ENCODE measurements around the gene LRP1. TPM values are rescaled to one million over a fixed set of nuclear protein-coding genes. Genes with fewer than 3 reads are reported as not detected.

LRP1 gene
- total and polyA plus RNA-seq, 2 of the 13 experiments (the other 11 are each of a cell fraction or from before 2014, with no cell fraction given): 14.7 to 30.8 TPM

DNA sequence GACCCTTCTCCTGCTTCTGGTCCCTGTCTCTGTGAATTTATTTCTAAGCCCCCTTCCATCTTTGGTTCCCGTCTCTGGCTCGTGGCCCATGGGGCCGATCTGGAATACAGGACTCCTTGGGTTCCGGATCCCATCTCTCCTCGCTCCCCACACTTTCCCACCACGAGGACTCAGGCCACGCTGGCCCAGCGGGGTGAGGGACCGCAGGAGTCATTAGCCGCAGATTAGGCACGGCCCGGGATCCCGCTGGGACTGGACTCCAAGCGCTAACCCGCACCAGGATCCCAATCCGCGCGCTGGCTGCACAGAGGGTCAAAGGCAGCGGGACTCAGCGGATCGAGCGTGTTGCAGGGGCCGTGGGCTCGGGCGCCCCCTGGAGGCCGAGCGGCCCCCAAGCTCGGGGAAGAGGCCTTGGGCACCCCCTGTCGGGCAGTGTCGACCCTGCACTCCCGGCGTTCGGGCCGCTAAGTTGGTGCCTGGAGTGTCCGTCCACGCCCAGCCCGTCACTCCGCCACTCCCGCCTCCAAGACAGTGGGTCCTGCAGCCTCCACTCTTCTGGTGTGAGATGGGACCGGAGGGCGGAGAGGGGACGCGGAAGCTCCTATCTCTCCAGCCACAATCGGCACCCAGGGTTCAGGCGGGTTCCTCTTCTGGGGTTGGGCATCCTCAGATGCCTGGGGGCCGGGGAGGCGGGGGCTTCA is 110.7 kb downstream of the LRP1 start (continued):
- TF ChIP-seq KLF9 (CRISPR knock-in tag; IDR thresholded peaks at IDR 0.05; ENCODE audit: low read depth): no peak
- no peak for TF ChIP-seq TGIF2 (CRISPR knock-in tag; IDR thresholded peaks at IDR 0.05)
- TF ChIP-seq NFIB (CRISPR knock-in tag; IDR thresholded peaks at IDR 0.05; ENCODE audit: borderline replicate concordance): no peak
- TF ChIP-seq RFXANK (CRISPR knock-in tag; IDR thresholded peaks at IDR 0.05): no peak
- TF ChIP-seq, protein P1, sequence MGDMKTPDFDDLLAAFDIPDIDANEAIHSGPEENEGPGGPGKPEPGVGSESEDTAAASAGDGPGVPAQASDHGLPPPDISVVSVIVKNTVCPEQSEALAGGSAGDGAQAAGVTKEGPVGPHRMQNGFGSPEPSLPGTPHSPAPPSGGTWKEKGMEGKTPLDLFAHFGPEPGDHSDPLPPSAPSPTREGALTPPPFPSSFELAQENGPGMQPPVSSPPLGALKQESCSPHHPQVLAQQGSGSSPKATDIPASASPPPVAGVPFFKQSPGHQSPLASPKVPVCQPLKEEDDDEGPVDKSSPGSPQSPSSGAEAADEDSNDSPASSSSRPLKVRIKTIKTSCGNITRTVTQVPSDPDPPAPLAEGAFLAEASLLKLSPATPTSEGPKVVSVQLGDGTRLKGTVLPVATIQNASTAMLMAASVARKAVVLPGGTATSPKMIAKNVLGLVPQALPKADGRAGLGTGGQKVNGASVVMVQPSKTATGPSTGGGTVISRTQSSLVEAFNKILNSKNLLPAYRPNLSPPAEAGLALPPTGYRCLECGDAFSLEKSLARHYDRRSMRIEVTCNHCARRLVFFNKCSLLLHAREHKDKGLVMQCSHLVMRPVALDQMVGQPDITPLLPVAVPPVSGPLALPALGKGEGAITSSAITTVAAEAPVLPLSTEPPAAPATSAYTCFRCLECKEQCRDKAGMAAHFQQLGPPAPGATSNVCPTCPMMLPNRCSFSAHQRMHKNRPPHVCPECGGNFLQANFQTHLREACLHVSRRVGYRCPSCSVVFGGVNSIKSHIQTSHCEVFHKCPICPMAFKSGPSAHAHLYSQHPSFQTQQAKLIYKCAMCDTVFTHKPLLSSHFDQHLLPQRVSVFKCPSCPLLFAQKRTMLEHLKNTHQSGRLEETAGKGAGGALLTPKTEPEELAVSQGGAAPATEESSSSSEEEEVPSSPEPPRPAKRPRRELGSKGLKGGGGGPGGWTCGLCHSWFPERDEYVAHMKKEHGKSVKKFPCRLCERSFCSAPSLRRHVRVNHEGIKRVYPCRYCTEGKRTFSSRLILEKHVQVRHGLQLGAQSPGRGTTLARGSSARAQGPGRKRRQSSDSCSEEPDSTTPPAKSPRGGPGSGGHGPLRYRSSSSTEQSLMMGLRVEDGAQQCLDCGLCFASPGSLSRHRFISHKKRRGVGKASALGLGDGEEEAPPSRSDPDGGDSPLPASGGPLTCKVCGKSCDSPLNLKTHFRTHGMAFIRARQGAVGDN (CRISPR knock-in tag; IDR thresholded peaks at IDR 0.05): peak; percentile 89
- peak; percentile 65; the same call in 1 of the 2 replicates for TF ChIP-seq ZFX (CRISPR knock-in tag; IDR thresholded peaks at IDR 0.05; ENCODE audit: low read depth)
- peak; percentile 26; the same call in 1 of the 2 replicates for TF ChIP-seq FOSL2 (CRISPR knock-in tag; IDR thresholded peaks at IDR 0.05)
- TF ChIP-seq RBM39 (IDR thresholded peaks at IDR 0.05; ENCODE audit: low read depth, low read length, poor library complexity, severe bottlenecking): peak; percentile 30
- TF ChIP-seq ZBTB7B (CRISPR knock-in tag; IDR thresholded peaks at IDR 0.05): peak; percentile 44; the same call in 1 of the 2 replicates
- TF ChIP-seq KAT2B (IDR thresholded peaks at IDR 0.05; ENCODE audit: borderline replicate concordance, low read depth, low read length): no peak
- TF ChIP-seq, protein P2, sequence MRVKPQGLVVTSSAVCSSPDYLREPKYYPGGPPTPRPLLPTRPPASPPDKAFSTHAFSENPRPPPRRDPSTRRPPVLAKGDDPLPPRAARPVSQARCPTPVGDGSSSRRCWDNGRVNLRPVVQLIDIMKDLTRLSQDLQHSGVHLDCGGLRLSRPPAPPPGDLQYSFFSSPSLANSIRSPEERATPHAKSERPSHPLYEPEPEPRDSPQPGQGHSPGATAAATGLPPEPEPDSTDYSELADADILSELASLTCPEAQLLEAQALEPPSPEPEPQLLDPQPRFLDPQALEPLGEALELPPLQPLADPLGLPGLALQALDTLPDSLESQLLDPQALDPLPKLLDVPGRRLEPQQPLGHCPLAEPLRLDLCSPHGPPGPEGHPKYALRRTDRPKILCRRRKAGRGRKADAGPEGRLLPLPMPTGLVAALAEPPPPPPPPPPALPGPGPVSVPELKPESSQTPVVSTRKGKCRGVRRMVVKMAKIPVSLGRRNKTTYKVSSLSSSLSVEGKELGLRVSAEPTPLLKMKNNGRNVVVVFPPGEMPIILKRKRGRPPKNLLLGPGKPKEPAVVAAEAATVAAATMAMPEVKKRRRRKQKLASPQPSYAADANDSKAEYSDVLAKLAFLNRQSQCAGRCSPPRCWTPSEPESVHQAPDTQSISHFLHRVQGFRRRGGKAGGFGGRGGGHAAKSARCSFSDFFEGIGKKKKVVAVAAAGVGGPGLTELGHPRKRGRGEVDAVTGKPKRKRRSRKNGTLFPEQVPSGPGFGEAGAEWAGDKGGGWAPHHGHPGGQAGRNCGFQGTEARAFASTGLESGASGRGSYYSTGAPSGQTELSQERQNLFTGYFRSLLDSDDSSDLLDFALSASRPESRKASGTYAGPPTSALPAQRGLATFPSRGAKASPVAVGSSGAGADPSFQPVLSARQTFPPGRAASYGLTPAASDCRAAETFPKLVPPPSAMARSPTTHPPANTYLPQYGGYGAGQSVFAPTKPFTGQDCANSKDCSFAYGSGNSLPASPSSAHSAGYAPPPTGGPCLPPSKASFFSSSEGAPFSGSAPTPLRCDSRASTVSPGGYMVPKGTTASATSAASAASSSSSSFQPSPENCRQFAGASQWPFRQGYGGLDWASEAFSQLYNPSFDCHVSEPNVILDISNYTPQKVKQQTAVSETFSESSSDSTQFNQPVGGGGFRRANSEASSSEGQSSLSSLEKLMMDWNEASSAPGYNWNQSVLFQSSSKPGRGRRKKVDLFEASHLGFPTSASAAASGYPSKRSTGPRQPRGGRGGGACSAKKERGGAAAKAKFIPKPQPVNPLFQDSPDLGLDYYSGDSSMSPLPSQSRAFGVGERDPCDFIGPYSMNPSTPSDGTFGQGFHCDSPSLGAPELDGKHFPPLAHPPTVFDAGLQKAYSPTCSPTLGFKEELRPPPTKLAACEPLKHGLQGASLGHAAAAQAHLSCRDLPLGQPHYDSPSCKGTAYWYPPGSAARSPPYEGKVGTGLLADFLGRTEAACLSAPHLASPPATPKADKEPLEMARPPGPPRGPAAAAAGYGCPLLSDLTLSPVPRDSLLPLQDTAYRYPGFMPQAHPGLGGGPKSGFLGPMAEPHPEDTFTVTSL (CRISPR knock-in tag; IDR thresholded peaks at IDR 0.05; ENCODE audit: borderline replicate concordance): no peak
- 0 out of 2 replicates have a peak, but pooled peaks have one; percentile 36 for TF ChIP-seq MED13 (CRISPR knock-in tag; IDR thresholded peaks at IDR 0.05)
- TF ChIP-seq EP300 (IDR thresholded peaks at IDR 0.05; ENCODE audit: low read depth in 2 of 2, low read length in 2 of 2): no peak
- no peak for TF ChIP-seq EP300 (CRISPR knock-in tag; IDR thresholded peaks at IDR 0.05; ENCODE audit: borderline replicate concordance)
- TF ChIP-seq HNRNPLL (IDR thresholded peaks at IDR 0.05; ENCODE audit: low read depth, low read length, poor library complexity, severe bottlenecking): peak; percentile 64
- peak; percentile 90; the same call in 1 of the 2 replicates for TF ChIP-seq ZNF567 (CRISPR knock-in tag; IDR thresholded peaks at IDR 0.05; ENCODE audit: borderline replicate concordance)
- TF ChIP-seq, protein P3, sequence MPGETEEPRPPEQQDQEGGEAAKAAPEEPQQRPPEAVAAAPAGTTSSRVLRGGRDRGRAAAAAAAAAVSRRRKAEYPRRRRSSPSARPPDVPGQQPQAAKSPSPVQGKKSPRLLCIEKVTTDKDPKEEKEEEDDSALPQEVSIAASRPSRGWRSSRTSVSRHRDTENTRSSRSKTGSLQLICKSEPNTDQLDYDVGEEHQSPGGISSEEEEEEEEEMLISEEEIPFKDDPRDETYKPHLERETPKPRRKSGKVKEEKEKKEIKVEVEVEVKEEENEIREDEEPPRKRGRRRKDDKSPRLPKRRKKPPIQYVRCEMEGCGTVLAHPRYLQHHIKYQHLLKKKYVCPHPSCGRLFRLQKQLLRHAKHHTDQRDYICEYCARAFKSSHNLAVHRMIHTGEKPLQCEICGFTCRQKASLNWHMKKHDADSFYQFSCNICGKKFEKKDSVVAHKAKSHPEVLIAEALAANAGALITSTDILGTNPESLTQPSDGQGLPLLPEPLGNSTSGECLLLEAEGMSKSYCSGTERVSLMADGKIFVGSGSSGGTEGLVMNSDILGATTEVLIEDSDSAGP (CRISPR knock-in tag; IDR thresholded peaks at IDR 0.05; ENCODE audit: borderline replicate concordance): peak; percentile 76
- TF ChIP-seq HMG20A (CRISPR knock-in tag; IDR thresholded peaks at IDR 0.05; ENCODE audit: borderline replicate concordance): no peak
- no peak for TF ChIP-seq XBP1 (CRISPR knock-in tag; IDR thresholded peaks at IDR 0.05)

Measured in HepG2 (cell line).